ENCODE results near the gene SLK. TPM values are rescaled to one million over a fixed set of nuclear protein-coding genes. Genes with fewer than 3 reads are reported as not detected.

The SLK gene
- total and polyA plus RNA-seq, 2 of the 4 experiments (the other 2 are of a cell fraction), result 8.1 to 21.5 TPM

GRCh38 chr10:103923502-103923901 is 43.4 kb upstream of the SLK start:
- CTCF ChIA-PET, result no interaction called here
- H3K27ac ChIP-seq (ENCODE audit: insufficient read depth, low read length), result no peak overlapping the region

More at GRCh38 chr10:103923502-103923901, 43.4 kb upstream of the SLK start:
- Histone ChIP-seq H3K9me1 (ENCODE audit: insufficient read depth, low read length) (no peaks in the 10 kb centered on the region), H3K4me2 (ENCODE audit: low read depth, low read length) (no peak overlapping the region), H2AFZ (replicated peaks; ENCODE audit: low read length, poor library complexity) (no peak overlapping the region), H4K20me1 (ENCODE audit: insufficient read depth, low read length) (no peaks in the 10 kb centered on the region), H3K4me1 (ENCODE audit: control insufficient read depth, insufficient read depth, low read length) (no peaks in the 10 kb centered on the region; the same call in 1 of the 2 replicates), H3K9me3 (ENCODE audit: control insufficient read depth, insufficient read depth, low read length) (no peaks in the 10 kb centered on the region), H2BK5ac (ENCODE audit: low read depth, low read length, poor library complexity, severe bottlenecking) (no peak overlapping the region), H4K91ac (ENCODE audit: insufficient read depth, low read depth, low read length) (no peak overlapping the region), H2BK20ac (ENCODE audit: low read depth, low read length) (no peak overlapping the region), H3K56ac (ENCODE audit: extremely low read depth, insufficient read depth, low read length) (no peak overlapping the region), H3K18ac (ENCODE audit: low read depth, low read length) (no peak overlapping the region), H3K23ac (ENCODE audit: low read depth, low read length) (no peak overlapping the region), H3K79me1 (ENCODE audit: low read depth in 1 of 2, low read length in 2 of 2) (no peaks in the 10 kb centered on the region), H2AK5ac (ENCODE audit: low read depth, low read length) (no peak overlapping the region), H2AK9ac (replicated peaks; ENCODE audit: low read depth, low read length, poor library complexity) (no peak overlapping the region), H4K5ac (ENCODE audit: low read depth, low read length) (no peak overlapping the region), H3K4ac (ENCODE audit: low read depth, low read length) (no peak overlapping the region), H3K27me3 (ENCODE audit: control insufficient read depth, insufficient read depth, low read length) (no peaks in the 10 kb centered on the region), H2BK15ac (ENCODE audit: low read depth, low read length) (no peak overlapping the region), H4K8ac (ENCODE audit: low read depth in 2 of 2, low read length in 2 of 2) (no peak overlapping the region), H3K9ac (ENCODE audit: low read depth, low read length) (no peak overlapping the region), H2BK120ac (ENCODE audit: low read depth, low read length) (no peak overlapping the region), H3K36me3 (ENCODE audit: control insufficient read depth, insufficient read depth, low read length) (no peaks in the 10 kb centered on the region), H3K14ac (replicated peaks; ENCODE audit: low read depth, low read length) (no peak overlapping the region), H3K4me3 (ENCODE audit: insufficient read depth, low read depth, low read length) (no peak overlapping the region)
- BruUV-seq (replicated peaks), result no TSS peak
- 40% methylated on average over 1 of the region's 3 CpGs; no CpG with 5 or more reads in 1 of the 2 experiments for WGBS, 2 experiments (ENCODE audit: extremely low coverage in 2 of 2, insufficient read length in 1 of 2)
- DNase-seq (no peak), ATAC-seq (ENCODE audit: low read depth) (no peak)
- in situ Hi-C loops (cut with MboI; ENCODE audit: low sequenced_read_pairs) (no loop called here), intact Hi-C loops (cut with micrococcal nuclease) (no loop called here), dilution Hi-C loops (cut with HindIII; ENCODE audit: low sequenced_read_pairs, unreplicated experiment) (no loop called here)
- POLR2A ChIA-PET (ENCODE audit: unreplicated experiment), result no interaction called here
- no peak for TF ChIP-seq CEBPB (IDR thresholded peaks at IDR 0.05; ENCODE audit: low read depth, low read length)
- no peak for TF ChIP-seq RFX5 (IDR thresholded peaks at IDR 0.05; ENCODE audit: low read depth, low read length)
- no peak for TF ChIP-seq MXI1 (IDR thresholded peaks at IDR 0.05; ENCODE audit: borderline replicate concordance, low read depth, low read length)
- TF ChIP-seq RCOR1 (IDR thresholded peaks at IDR 0.05; ENCODE audit: insufficient replicate concordance, low read length), result no peak
- TF ChIP-seq USF2 (IDR thresholded peaks at IDR 0.05; ENCODE audit: low read depth, low read length), result no peak
- TF ChIP-seq ELK1 (IDR thresholded peaks at IDR 0.05; ENCODE audit: borderline replicate concordance, low read depth, low read length), result no peak
- no peak for TF ChIP-seq NFE2L2 (IDR thresholded peaks at IDR 0.05; ENCODE audit: low read depth, low read length)
- no peak for TF ChIP-seq CHD1 (IDR thresholded peaks at IDR 0.05; ENCODE audit: low read depth, low read length)
- no peak for TF ChIP-seq SMC3 (IDR thresholded peaks at IDR 0.05; ENCODE audit: low read depth, low read length)
- TF ChIP-seq MAZ (IDR thresholded peaks at IDR 0.05; ENCODE audit: borderline replicate concordance, low read depth, low read length), result no peak
- no peak for TF ChIP-seq MAFK (IDR thresholded peaks at IDR 0.05; ENCODE audit: low read depth, low read length)

Measured in IMR-90 (cell line).